Naive B cell (primary cell): ENCODE measurements around the gene KCNK7. TPM values are rescaled to one million over a fixed set of nuclear protein-coding genes. Genes with fewer than 3 reads are reported as not detected.
A peak's percentile ranks its signal among the peaks of the same experiment; 100 is the strongest.

ENCODE experiments used
- ATAC-seq, 2 donors: fragments of 150-1000 bp; cut with Tn5 transposase; 2 replicates each; pipeline ENCODE4 v1.10.0; 2021; ENCODE audit warnings: low read depth in 2 of 2, mild to moderate bottlenecking in 2 of 2, moderate library complexity in 2 of 2
- DNase-seq: peaks from one replicate; pipeline ENCODE4 v3.0.0; 2022
- H3K27ac Mint-ChIP-seq, 6 donors: one replicate each; pipeline ENCODE4 v1.8.0; 2020 to 2022; ENCODE audit warnings: mild to moderate bottlenecking in 6 of 6, mixed read lengths in 6 of 6, moderate library complexity in 5 of 6, inconsistent platforms in 2 of 6
- H3K27me3 Mint-ChIP-seq, 3 donors: one replicate each; pipeline ENCODE4 v1.8.0; 2021 to 2022; ENCODE audit warnings: mixed read lengths in 3 of 3, mild to moderate bottlenecking in 1 of 3
- H3K36me3 Mint-ChIP-seq, 2 donors: one replicate each; pipeline ENCODE4 v1.8.0; 2020 to 2022; ENCODE audit warnings: mixed read lengths in 2 of 2, inconsistent platforms in 1 of 2, mild to moderate bottlenecking in 1 of 2
- H3K4me1 Mint-ChIP-seq, 3 donors: one replicate each; pipeline ENCODE4 v1.8.0; 2020 to 2022; ENCODE audit warnings: mixed read lengths in 3 of 3, inconsistent platforms in 1 of 3, mild to moderate bottlenecking in 1 of 3, moderate library complexity in 1 of 3
- H3K4me3 Mint-ChIP-seq, 8 donors: one replicate each; pipeline ENCODE4 v1.8.0; 2020 to 2022; ENCODE audit warnings: mild to moderate bottlenecking in 8 of 8, mixed read lengths in 8 of 8, moderate library complexity in 8 of 8, inconsistent platforms in 2 of 8
- H3K9me3 Mint-ChIP-seq, 7 donors: one replicate each; pipeline ENCODE4 v1.8.0; 2020 to 2022; ENCODE audit warnings: mixed read lengths in 7 of 7, mild to moderate bottlenecking in 5 of 7, inconsistent platforms in 2 of 7, moderate library complexity in 1 of 7
- polyA plus RNA-seq, 6 donors: library from polyadenylated mRNA; unstranded; fragments of 300-500 nt; fragmentation: Illumina TruSeq; gene quantifications; one replicate each; pipeline ENCODE4 v1.2.3, GENCODE V29; 2021; ENCODE audit warnings: low read depth in 6 of 6

KCNK7 gene
- polyA plus RNA-seq, 6 donors from 2014 or later, result not detected

GRCh38 chr11:65636108-65637031, 40.8 kb upstream of the KCNK7 start:
- Mint-ChIP-seq H3K4me3 (peak overlapping the region in 5 of 8 donors; percentile 65 to 97 (median 93)), H3K36me3 (no peaks in the 10 kb centered on the region), H3K27ac (peak overlapping the region in 4 of 6 donors; percentile 70 to 100 (median 88)), H3K9me3 (no peaks in the 10 kb centered on the region), H3K4me1 (peaks cover 36 to 49% (median 39%) of the 10 kb centered on the region in 3 donors), H3K27me3 (no peaks in the 10 kb centered on the region)
- ATAC-seq (no peak), DNase-seq (no peak)

- ATAC-seq (no peak), DNase-seq (no peak)
- H3K4me1 Mint-ChIP-seq, result peaks cover 27 to 40% (median 32%) of the 10 kb centered on the region in 3 donors
- no peaks in the 10 kb centered on the region for H3K9me3 Mint-ChIP-seq
- H3K36me3 Mint-ChIP-seq, result no peaks in the 10 kb centered on the region
- H3K27ac Mint-ChIP-seq, result no peak overlapping the region
- H3K27me3 Mint-ChIP-seq, result no peaks in the 10 kb centered on the region
- H3K4me3 Mint-ChIP-seq, result no peak overlapping the region
These were observed 39.5 kb upstream of the KCNK7 start for GRCh38 chr11:65634905-65635731.

- H3K4me1 Mint-ChIP-seq, result peaks cover 21 to 33% (median 25%) of the 10 kb centered on the region in 3 donors
- no peaks in the 10 kb centered on the region for H3K27me3 Mint-ChIP-seq
- H3K4me3 Mint-ChIP-seq, result no peak overlapping the region
- H3K36me3 Mint-ChIP-seq, result no peaks in the 10 kb centered on the region
- H3K9me3 Mint-ChIP-seq, result no peaks in the 10 kb centered on the region
- no peak overlapping the region for H3K27ac Mint-ChIP-seq
- DNase-seq, result no peak
- ATAC-seq, result no peak
These were observed 38.8 kb upstream of the KCNK7 start for GRCh38 chr11:65634440-65634839.

GRCh38 chr11:65634109-65634436, 38.5 kb upstream of the KCNK7 start:
- Mint-ChIP-seq H3K4me3 (no peak overlapping the region), H3K27ac (peak overlapping the region in 2 of 6 donors; percentile 59 to 86)

GRCh38 chr11:65633390-65634108, 37.9 kb upstream of the KCNK7 start:
- no peaks in the 10 kb centered on the region for H3K36me3 Mint-ChIP-seq
- no peak for ATAC-seq
- peaks cover 13 to 24% (median 17%) of the 10 kb centered on the region in 3 donors for H3K4me1 Mint-ChIP-seq
- no peaks in the 10 kb centered on the region for H3K27me3 Mint-ChIP-seq
- H3K27ac Mint-ChIP-seq, result peak overlapping the region in 4 of 6 donors; percentile 28 to 86 (median 66)
- DNase-seq, result no peak
- no peak overlapping the region for H3K4me3 Mint-ChIP-seq
- no peaks in the 10 kb centered on the region for H3K9me3 Mint-ChIP-seq

More at GRCh38 chr11:65634109-65634436, 38.5 kb upstream of the KCNK7 start:
- no peak for DNase-seq
- Mint-ChIP-seq H3K27me3 (no peaks in the 10 kb centered on the region), H3K36me3 (no peaks in the 10 kb centered on the region), H3K9me3 (no peaks in the 10 kb centered on the region), H3K4me1 (peaks cover 18 to 29% (median 22%) of the 10 kb centered on the region in 3 donors)
- ATAC-seq, result no peak

GRCh38 chr11:65630215-65630614, 34.6 kb upstream of the KCNK7 start:
- no peaks in the 10 kb centered on the region for H3K36me3 Mint-ChIP-seq
- no peak for ATAC-seq
- no peak overlapping the region for H3K27ac Mint-ChIP-seq

GRCh38 chr11:65629579-65629978, 34.0 kb upstream of the KCNK7 start:
- DNase-seq (no peak), ATAC-seq (no peak)
- Mint-ChIP-seq H3K27me3 (no peaks in the 10 kb centered on the region), H3K36me3 (no peaks in the 10 kb centered on the region), H3K9me3 (no peaks in the 10 kb centered on the region), H3K4me1 (peaks cover 15 to 20% (median 16%) of the 10 kb centered on the region in 3 donors), H3K27ac (peak overlapping the region in 1 of 6 donors; percentile 33), H3K4me3 (no peak overlapping the region)

More at GRCh38 chr11:65630215-65630614, 34.6 kb upstream of the KCNK7 start:
- H3K4me3 Mint-ChIP-seq, result no peak overlapping the region
- H3K4me1 Mint-ChIP-seq, result peaks cover 15 to 19% (median 16%) of the 10 kb centered on the region in 3 donors
- no peaks in the 10 kb centered on the region for H3K27me3 Mint-ChIP-seq
- no peaks in the 10 kb centered on the region for H3K9me3 Mint-ChIP-seq
- DNase-seq, result no peak

GRCh38 chr11:65627202-65627601, 31.6 kb upstream of the KCNK7 start:
- Mint-ChIP-seq H3K27me3 (no peaks in the 10 kb centered on the region), H3K36me3 (no peaks in the 10 kb centered on the region), H3K4me3 (no peak overlapping the region), H3K27ac (peak overlapping the region in 1 of 6 donors; percentile 79), H3K9me3 (no peaks in the 10 kb centered on the region), H3K4me1 (peaks cover 9 to 14% (median 12%) of the 10 kb centered on the region in 3 donors)
- DNase-seq, result no peak
- no peak for ATAC-seq

- Mint-ChIP-seq H3K4me1 (peaks cover 5 to 18% (median 17%) of the 10 kb centered on the region in 3 donors), H3K27me3 (no peaks in the 10 kb centered on the region), H3K9me3 (no peaks in the 10 kb centered on the region), H3K4me3 (no peak overlapping the region), H3K36me3 (no peaks in the 10 kb centered on the region), H3K27ac (peak overlapping the region in 5 of 6 donors; percentile 15 to 77 (median 52))
- peak; percentile 93 to 96 for ATAC-seq
- DNase-seq, result peak; percentile 66
These were observed 30.2 kb upstream of the KCNK7 start for GRCh38 chr11:65625628-65626342.

GRCh38 chr11:65624931-65625627, 29.5 kb upstream of the KCNK7 start:
- Mint-ChIP-seq H3K27ac (no peak overlapping the region), H3K4me1 (peaks cover 5 to 18% (median 17%) of the 10 kb centered on the region in 3 donors), H3K4me3 (no peak overlapping the region), H3K9me3 (no peaks in the 10 kb centered on the region), H3K27me3 (no peaks in the 10 kb centered on the region), H3K36me3 (no peaks in the 10 kb centered on the region)
- no peak for ATAC-seq
- DNase-seq, result no peak

GRCh38 chr11:65623852-65624616, 28.4 kb upstream of the KCNK7 start:
- H3K4me3 Mint-ChIP-seq, result no peak overlapping the region
- DNase-seq, result no peak
- H3K36me3 Mint-ChIP-seq, result no peaks in the 10 kb centered on the region
- H3K4me1 Mint-ChIP-seq, result peaks cover 8 to 20% (median 18%) of the 10 kb centered on the region in 3 donors
- H3K27me3 Mint-ChIP-seq, result no peaks in the 10 kb centered on the region
- H3K9me3 Mint-ChIP-seq, result no peaks in the 10 kb centered on the region
- no peak for ATAC-seq
- H3K27ac Mint-ChIP-seq, result peak overlapping the region in 2 of 6 donors; percentile 56 to 57
